ENCODE results near the gene GDF11. TPM values are rescaled to one million over a fixed set of nuclear protein-coding genes. Genes with fewer than 3 reads are reported as not detected.

The GDF11 gene
- total and polyA plus RNA-seq, 2 of the 8 experiments (the other 6 are each of a cell fraction or from before 2014, with no cell fraction given) = 12.1 to 15.1 TPM

DNA sequence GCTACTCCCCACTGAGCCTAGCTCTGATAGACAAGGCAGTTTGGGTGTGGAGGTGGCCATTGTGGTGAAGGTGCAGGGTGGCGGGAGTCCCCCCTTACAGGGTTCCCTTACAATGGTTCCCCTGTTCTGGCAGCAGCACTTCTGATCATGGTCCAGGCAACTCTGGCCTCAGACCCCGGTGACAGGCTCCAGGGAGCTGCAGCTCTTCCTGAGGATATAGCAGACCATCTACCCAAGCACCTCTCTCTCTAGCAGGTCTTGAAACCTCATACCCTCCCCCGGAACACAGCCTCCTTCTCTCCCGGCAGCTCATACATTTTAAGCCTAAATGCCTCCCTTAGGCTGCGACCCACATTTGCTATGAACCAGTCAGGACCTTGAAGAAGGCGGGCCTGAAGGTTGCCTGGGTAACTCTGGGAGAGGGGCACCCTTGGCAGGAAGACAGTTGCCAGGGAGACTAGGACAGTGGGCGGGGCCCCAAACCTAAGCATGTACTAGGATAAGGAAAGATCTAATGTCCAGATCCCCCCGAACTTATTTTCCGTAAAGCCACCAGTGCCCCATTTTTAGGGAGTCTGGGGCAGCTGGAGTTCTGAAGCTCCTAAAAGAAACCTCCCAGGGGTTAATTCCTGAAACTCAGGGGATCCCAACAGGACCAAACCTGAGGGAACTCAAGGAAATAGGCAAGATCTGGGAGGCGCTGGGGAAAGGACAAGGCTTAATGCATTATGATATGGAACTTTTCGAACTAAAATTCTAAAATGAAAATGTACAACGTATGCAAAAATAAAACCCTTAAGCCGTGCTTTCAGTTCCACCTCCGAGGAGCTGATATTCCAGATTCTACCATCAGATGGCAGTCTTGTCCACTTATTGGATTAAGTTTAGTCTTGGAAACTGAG is 4.5 kb upstream of the GDF11 start (continued):
- TF ChIP-seq, protein P1, sequence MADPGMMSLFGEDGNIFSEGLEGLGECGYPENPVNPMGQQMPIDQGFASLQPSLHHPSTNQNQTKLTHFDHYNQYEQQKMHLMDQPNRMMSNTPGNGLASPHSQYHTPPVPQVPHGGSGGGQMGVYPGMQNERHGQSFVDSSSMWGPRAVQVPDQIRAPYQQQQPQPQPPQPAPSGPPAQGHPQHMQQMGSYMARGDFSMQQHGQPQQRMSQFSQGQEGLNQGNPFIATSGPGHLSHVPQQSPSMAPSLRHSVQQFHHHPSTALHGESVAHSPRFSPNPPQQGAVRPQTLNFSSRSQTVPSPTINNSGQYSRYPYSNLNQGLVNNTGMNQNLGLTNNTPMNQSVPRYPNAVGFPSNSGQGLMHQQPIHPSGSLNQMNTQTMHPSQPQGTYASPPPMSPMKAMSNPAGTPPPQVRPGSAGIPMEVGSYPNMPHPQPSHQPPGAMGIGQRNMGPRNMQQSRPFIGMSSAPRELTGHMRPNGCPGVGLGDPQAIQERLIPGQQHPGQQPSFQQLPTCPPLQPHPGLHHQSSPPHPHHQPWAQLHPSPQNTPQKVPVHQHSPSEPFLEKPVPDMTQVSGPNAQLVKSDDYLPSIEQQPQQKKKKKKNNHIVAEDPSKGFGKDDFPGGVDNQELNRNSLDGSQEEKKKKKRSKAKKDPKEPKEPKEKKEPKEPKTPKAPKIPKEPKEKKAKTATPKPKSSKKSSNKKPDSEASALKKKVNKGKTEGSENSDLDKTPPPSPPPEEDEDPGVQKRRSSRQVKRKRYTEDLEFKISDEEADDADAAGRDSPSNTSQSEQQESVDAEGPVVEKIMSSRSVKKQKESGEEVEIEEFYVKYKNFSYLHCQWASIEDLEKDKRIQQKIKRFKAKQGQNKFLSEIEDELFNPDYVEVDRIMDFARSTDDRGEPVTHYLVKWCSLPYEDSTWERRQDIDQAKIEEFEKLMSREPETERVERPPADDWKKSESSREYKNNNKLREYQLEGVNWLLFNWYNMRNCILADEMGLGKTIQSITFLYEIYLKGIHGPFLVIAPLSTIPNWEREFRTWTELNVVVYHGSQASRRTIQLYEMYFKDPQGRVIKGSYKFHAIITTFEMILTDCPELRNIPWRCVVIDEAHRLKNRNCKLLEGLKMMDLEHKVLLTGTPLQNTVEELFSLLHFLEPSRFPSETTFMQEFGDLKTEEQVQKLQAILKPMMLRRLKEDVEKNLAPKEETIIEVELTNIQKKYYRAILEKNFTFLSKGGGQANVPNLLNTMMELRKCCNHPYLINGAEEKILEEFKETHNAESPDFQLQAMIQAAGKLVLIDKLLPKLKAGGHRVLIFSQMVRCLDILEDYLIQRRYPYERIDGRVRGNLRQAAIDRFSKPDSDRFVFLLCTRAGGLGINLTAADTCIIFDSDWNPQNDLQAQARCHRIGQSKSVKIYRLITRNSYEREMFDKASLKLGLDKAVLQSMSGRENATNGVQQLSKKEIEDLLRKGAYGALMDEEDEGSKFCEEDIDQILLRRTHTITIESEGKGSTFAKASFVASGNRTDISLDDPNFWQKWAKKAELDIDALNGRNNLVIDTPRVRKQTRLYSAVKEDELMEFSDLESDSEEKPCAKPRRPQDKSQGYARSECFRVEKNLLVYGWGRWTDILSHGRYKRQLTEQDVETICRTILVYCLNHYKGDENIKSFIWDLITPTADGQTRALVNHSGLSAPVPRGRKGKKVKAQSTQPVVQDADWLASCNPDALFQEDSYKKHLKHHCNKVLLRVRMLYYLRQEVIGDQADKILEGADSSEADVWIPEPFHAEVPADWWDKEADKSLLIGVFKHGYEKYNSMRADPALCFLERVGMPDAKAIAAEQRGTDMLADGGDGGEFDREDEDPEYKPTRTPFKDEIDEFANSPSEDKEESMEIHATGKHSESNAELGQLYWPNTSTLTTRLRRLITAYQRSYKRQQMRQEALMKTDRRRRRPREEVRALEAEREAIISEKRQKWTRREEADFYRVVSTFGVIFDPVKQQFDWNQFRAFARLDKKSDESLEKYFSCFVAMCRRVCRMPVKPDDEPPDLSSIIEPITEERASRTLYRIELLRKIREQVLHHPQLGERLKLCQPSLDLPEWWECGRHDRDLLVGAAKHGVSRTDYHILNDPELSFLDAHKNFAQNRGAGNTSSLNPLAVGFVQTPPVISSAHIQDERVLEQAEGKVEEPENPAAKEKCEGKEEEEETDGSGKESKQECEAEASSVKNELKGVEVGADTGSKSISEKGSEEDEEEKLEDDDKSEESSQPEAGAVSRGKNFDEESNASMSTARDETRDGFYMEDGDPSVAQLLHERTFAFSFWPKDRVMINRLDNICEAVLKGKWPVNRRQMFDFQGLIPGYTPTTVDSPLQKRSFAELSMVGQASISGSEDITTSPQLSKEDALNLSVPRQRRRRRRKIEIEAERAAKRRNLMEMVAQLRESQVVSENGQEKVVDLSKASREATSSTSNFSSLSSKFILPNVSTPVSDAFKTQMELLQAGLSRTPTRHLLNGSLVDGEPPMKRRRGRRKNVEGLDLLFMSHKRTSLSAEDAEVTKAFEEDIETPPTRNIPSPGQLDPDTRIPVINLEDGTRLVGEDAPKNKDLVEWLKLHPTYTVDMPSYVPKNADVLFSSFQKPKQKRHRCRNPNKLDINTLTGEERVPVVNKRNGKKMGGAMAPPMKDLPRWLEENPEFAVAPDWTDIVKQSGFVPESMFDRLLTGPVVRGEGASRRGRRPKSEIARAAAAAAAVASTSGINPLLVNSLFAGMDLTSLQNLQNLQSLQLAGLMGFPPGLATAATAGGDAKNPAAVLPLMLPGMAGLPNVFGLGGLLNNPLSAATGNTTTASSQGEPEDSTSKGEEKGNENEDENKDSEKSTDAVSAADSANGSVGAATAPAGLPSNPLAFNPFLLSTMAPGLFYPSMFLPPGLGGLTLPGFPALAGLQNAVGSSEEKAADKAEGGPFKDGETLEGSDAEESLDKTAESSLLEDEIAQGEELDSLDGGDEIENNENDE (IDR thresholded peaks at IDR 0.05; ENCODE audit: insufficient replicate concordance, low read length) = no peak
- TF ChIP-seq BCL11A (IDR thresholded peaks at IDR 0.05; ENCODE audit: low read depth in 2 of 2, low read length in 2 of 2) (no peak), POLR2AphosphoS5 (IDR thresholded peaks at IDR 0.05; ENCODE audit: low read depth, low read length) (no peak), POLR2A (IDR thresholded peaks at IDR 0.05; ENCODE audit: control extremely low read depth in 1 of 2, low read depth in 2 of 2, low read length in 2 of 2) (peak in 1 of 2 experiments; percentile 61; a peak in 2 of 3 replicates), KDM5A (IDR thresholded peaks at IDR 0.05; ENCODE audit: low read length) (peak; percentile 80), SAP30 (IDR thresholded peaks at IDR 0.05; ENCODE audit: insufficient read depth, insufficient replicate concordance, low read length) (no peak)
- TF ChIP-seq, protein P2, sequence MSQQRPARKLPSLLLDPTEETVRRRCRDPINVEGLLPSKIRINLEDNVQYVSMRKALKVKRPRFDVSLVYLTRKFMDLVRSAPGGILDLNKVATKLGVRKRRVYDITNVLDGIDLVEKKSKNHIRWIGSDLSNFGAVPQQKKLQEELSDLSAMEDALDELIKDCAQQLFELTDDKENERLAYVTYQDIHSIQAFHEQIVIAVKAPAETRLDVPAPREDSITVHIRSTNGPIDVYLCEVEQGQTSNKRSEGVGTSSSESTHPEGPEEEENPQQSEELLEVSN (IDR thresholded peaks at IDR 0.05) = no peak

Measured in H1 (cell line).